Activated T-cell treated with anti-CD3 and anti-CD28 coated beads, Interleukin-2, amount 50 U/mL, for 24 hours (primary cell): ENCODE results near the gene CCDC144A.
"Not testable (repeated sequence)": the region's sequence is repeated elsewhere in the genome, so short reads cannot be mapped to it uniquely, and the experiment has no call there.

Experiments used
- DNase-seq: peaks from one replicate; pipeline ENCODE4 v3.0.0-alpha.2; 2020
- H3K27ac Mint-ChIP-seq: 2 replicates; pipeline ENCODE4 v1.8.0; 2020; ENCODE audit warnings: mild to moderate bottlenecking, mixed read lengths
- H3K27me3 Mint-ChIP-seq: 2 replicates; pipeline ENCODE4 v1.8.0; 2020; ENCODE audit warnings: mixed read lengths
- H3K36me3 Mint-ChIP-seq: 2 replicates; pipeline ENCODE4 v1.8.0; 2020; ENCODE audit warnings: low read depth, mixed read lengths
- H3K4me1 Mint-ChIP-seq: 2 replicates; pipeline ENCODE4 v1.8.0; 2020; ENCODE audit warnings: low read depth, mixed read lengths
- H3K4me3 Mint-ChIP-seq: 2 replicates; pipeline ENCODE4 v1.8.0; 2020; ENCODE audit warnings: mild to moderate bottlenecking, moderate library complexity, mixed read lengths
- H3K9me3 Mint-ChIP-seq: 2 replicates; pipeline ENCODE4 v1.8.0; 2020; ENCODE audit warnings: mixed read lengths

Gene CCDC144A

DNA sequence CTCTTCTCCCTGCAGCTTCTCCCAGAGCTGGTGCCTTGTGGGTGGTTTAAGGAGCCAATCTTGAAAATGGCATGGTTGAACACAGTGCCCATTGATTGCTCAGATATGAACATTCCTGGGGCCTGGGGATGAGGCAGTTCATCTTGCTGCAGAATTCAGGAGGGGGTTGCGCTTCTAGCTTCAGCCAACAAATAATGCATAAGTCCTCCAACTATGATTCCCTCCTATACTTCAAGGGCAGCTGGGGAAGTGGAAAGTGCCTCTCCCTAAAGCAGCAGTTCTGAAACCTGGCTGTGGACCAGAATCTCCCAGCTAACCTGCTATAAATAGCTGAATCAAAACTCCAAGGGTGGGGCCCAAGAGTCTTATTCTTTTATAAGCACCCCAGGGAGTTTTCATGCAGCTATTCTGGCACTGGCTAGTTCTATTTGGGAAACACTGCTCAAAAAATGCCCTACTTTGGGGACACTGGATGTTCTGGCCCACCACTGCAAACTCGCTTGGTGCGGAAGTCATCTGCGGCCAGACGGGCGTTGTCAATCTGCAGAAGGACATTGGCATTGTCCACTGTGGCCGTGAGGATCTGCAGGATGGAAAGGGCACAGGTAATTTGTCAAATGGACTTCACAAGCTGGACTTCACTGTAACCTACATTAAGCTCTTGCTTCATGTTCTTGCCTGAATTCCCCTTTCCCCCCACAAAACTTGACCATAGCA is 130.3 kb downstream of the CCDC144A start:
- no peak for DNase-seq
- Mint-ChIP-seq H3K36me3 (no peaks in the 10 kb centered on the region), H3K27me3 (peaks cover 3% of the 10 kb centered on the region), H3K4me3 (no peak overlapping the region), H3K9me3 (no peaks in the 10 kb centered on the region), H3K4me1 (no peaks in the 10 kb centered on the region), H3K27ac (no peak overlapping the region)

DNA sequence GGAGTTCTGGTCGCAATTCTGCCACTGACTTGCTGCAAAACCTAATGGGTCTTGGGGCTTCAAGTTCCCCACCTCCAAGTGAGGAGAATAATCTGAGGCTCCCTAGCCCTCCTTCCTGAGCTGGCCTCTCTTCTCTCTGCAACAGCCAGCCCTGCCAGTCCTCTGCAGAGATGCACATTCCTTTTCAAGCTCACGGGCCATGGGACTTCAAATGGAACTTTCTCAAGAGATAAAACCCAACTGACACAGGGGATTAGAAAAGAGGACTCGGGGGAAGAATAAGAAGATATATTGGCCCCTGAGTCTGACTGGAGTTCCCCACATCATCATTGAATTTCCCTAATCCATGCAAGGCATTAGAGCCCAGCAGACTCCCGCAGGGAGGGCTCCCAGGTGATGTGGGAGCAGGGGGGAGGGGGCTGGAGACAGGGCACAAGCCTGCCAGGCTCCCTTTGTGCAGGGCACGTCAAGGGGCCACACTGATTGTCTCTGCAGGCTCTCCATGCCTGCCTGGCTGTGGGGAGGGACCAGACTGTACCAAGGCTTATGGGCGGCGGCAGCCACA is 131.0 kb downstream of the CCDC144A start:
- DNase-seq, result no peak
- no peaks in the 10 kb centered on the region for H3K4me1 Mint-ChIP-seq
- no peak overlapping the region for H3K4me3 Mint-ChIP-seq
- H3K9me3 Mint-ChIP-seq, result no peaks in the 10 kb centered on the region
- no peaks in the 10 kb centered on the region for H3K36me3 Mint-ChIP-seq
- H3K27ac Mint-ChIP-seq, result no peak overlapping the region
- peaks cover 6% of the 10 kb centered on the region for H3K27me3 Mint-ChIP-seq

GRCh38 chr17:16822133-16822532 is 132.1 kb downstream of the CCDC144A start:
- not testable (repeated sequence) for DNase-seq, H3K4me1 Mint-ChIP-seq, H3K9me3 Mint-ChIP-seq, H3K27ac Mint-ChIP-seq, H3K4me3 Mint-ChIP-seq, H3K36me3 Mint-ChIP-seq, H3K27me3 Mint-ChIP-seq

GRCh38 chr17:16823768-16824406 is 133.8 kb downstream of the CCDC144A start:
- H3K27ac Mint-ChIP-seq, H3K36me3 Mint-ChIP-seq, H3K4me3 Mint-ChIP-seq, H3K27me3 Mint-ChIP-seq, H3K9me3 Mint-ChIP-seq, H3K4me1 Mint-ChIP-seq, DNase-seq: not testable (repeated sequence)
